SW480 (cell line): ENCODE measurements around the gene ACOT6.
"Not testable (repeated sequence)": the region's sequence is repeated elsewhere in the genome, so short reads cannot be mapped to it uniquely, and the experiment has no call there.

ENCODE experiments used
- DNase-seq: peaks from one replicate; pipeline ENCODE4 v3.0.0-alpha.2; 2016; ENCODE audit warnings: low spot score

Gene ACOT6

GRCh38 chr14:73651005-73651404, 38.7 kb downstream of the ACOT6 start:
- DNase-seq, result no peak

GRCh38 chr14:73655851-73656250, 43.5 kb downstream of the ACOT6 start:
- no peak for DNase-seq

GRCh38 chr14:73659202-73659601, 46.9 kb downstream of the ACOT6 start:
- not testable (repeated sequence) for DNase-seq

GRCh38 chr14:73660511-73660910, 48.2 kb downstream of the ACOT6 start:
- no peak for DNase-seq

- DNase-seq, result no peak
These were observed 49.6 kb downstream of the ACOT6 start for GRCh38 chr14:73661872-73662271.

GRCh38 chr14:73662487-73662943, 50.2 kb downstream of the ACOT6 start:
- peak; percentile 74 for DNase-seq

- no peak for DNase-seq
These were observed 51.4 kb downstream of the ACOT6 start for GRCh38 chr14:73663548-73664212.

- DNase-seq, result no peak
These were observed 52.8 kb downstream of the ACOT6 start for GRCh38 chr14:73665130-73665529.

GRCh38 chr14:73666583-73666982, 54.3 kb downstream of the ACOT6 start:
- no peak for DNase-seq

- DNase-seq, result no peak
These were observed 55.5 kb downstream of the ACOT6 start for GRCh38 chr14:73667854-73668253.
